Measurements from ENCODE around the gene POP4.
A peak's percentile ranks its signal among the peaks of the same experiment; 100 is the strongest.

Gene POP4

GRCh38 chr19:29576761-29577648 lies 29.1 kb upstream of the POP4 start:
- DNase-seq (ENCODE audit: low read depth), result peak; percentile 27

- DNase-seq (ENCODE audit: low read depth), result no peak
These were observed 28.5 kb upstream of the POP4 start for GRCh38 chr19:29577649-29577963.

- DNase-seq (ENCODE audit: low read depth), result no peak
These were observed 27.7 kb upstream of the POP4 start for GRCh38 chr19:29578349-29578748.

GRCh38 chr19:29579308-29579910 lies 26.7 kb upstream of the POP4 start:
- no peak for DNase-seq (ENCODE audit: low read depth)

GRCh38 chr19:29581398-29581797 lies 24.7 kb upstream of the POP4 start:
- DNase-seq (ENCODE audit: low read depth), result no peak

GRCh38 chr19:29583196-29583999 lies 22.7 kb upstream of the POP4 start:
- DNase-seq (ENCODE audit: low read depth), result no peak

- DNase-seq (ENCODE audit: low read depth), result no peak
These were observed 19.7 kb upstream of the POP4 start for GRCh38 chr19:29586401-29586800.

GRCh38 chr19:29587059-29587458 lies 19.0 kb upstream of the POP4 start:
- no peak for DNase-seq (ENCODE audit: low read depth)

GRCh38 chr19:29587518-29587986 lies 18.5 kb upstream of the POP4 start:
- DNase-seq (ENCODE audit: low read depth), result peak; percentile 58

GRCh38 chr19:29588095-29588494 lies 18.0 kb upstream of the POP4 start:
- no peak for DNase-seq (ENCODE audit: low read depth)

- DNase-seq (ENCODE audit: low read depth), result no peak
These were observed 15.8 kb upstream of the POP4 start for GRCh38 chr19:29590278-29590677.

GRCh38 chr19:29591670-29592069 lies 14.4 kb upstream of the POP4 start:
- DNase-seq (ENCODE audit: low read depth), result no peak

- no peak for DNase-seq (ENCODE audit: low read depth)
These were observed 12.2 kb upstream of the POP4 start for GRCh38 chr19:29593869-29594268.

- no peak for DNase-seq (ENCODE audit: low read depth)
These were observed 9.9 kb upstream of the POP4 start for GRCh38 chr19:29596080-29596727.

GRCh38 chr19:29596885-29597525 lies 9.1 kb upstream of the POP4 start:
- DNase-seq (ENCODE audit: low read depth), result no peak

- no peak for DNase-seq (ENCODE audit: low read depth)
These were observed 8.0 kb upstream of the POP4 start for GRCh38 chr19:29598036-29598435.

GRCh38 chr19:29598496-29598895 lies 7.6 kb upstream of the POP4 start:
- DNase-seq (ENCODE audit: low read depth), result no peak

- DNase-seq (ENCODE audit: low read depth), result no peak
These were observed 2.8 kb upstream of the POP4 start for GRCh38 chr19:29603308-29603707.

GRCh38 chr19:29606420-29606747 lies 301 bp downstream of the POP4 start:
- no peak for DNase-seq (ENCODE audit: low read depth)

- no peak for DNase-seq (ENCODE audit: low read depth)
These were observed 3.6 kb downstream of the POP4 start for GRCh38 chr19:29609636-29610035.

- DNase-seq (ENCODE audit: low read depth), result no peak
These were observed 4.1 kb downstream of the POP4 start for GRCh38 chr19:29610213-29610573.
